GM12801 (cell line): ENCODE data around the gene GRIN2D.

Experiments used
- TF ChIP-seq, protein P1 (sequence below): IDR thresholded peaks from one replicate; pipeline ENCODE4 v1.5.1; 2011; ENCODE audit warnings: control low read depth; ENCODE audit not compliant: insufficient read length; ENCODE audit errors: extremely low read depth

Gene GRIN2D

DNA sequence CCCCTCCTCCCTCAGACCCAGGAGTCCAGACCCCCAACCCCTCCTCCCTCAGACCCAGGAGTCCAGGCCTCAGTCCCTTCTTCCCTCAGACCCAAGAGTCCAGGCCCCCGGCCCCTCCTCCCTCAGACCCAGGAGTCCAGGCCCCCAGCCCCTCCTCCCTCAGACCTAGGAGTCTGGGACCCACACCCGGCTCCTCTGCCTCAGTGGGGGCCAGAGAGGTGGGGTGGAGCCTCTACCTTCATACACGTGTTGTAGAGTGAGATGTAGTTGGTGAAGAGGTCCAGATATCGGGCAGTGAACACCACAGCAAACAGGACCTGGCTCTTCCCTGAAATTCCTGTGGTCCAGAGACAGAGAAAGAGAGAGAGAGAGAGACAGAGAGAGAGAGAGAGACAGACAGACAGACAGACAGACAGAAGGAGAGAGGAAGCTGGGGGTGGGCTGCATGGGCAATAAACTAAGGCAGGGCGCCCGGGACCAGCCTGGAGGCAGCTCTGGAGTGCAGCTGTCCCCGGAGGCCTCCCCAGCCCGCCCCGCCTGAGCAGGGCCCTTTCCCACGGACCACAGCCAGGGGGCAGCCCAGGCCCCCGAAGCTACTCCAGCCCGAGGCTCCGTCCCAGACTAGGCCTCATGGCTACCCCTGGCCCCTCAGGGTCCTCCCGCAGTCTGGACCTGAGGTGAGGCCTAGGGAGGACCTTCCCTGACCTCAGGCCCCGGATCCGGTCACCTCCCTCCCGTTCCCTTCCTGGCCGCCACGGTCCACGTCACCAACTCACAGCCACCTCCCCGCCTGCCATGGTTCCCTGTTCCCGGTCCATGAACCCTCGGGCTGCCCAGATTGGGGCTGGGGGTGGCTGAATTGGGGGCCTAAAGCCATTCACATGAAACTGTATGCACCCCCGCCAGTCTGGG is 3.0 kb upstream of the GRIN2D start:
- TF ChIP-seq, protein P1, sequence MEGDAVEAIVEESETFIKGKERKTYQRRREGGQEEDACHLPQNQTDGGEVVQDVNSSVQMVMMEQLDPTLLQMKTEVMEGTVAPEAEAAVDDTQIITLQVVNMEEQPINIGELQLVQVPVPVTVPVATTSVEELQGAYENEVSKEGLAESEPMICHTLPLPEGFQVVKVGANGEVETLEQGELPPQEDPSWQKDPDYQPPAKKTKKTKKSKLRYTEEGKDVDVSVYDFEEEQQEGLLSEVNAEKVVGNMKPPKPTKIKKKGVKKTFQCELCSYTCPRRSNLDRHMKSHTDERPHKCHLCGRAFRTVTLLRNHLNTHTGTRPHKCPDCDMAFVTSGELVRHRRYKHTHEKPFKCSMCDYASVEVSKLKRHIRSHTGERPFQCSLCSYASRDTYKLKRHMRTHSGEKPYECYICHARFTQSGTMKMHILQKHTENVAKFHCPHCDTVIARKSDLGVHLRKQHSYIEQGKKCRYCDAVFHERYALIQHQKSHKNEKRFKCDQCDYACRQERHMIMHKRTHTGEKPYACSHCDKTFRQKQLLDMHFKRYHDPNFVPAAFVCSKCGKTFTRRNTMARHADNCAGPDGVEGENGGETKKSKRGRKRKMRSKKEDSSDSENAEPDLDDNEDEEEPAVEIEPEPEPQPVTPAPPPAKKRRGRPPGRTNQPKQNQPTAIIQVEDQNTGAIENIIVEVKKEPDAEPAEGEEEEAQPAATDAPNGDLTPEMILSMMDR: no peak

DNA sequence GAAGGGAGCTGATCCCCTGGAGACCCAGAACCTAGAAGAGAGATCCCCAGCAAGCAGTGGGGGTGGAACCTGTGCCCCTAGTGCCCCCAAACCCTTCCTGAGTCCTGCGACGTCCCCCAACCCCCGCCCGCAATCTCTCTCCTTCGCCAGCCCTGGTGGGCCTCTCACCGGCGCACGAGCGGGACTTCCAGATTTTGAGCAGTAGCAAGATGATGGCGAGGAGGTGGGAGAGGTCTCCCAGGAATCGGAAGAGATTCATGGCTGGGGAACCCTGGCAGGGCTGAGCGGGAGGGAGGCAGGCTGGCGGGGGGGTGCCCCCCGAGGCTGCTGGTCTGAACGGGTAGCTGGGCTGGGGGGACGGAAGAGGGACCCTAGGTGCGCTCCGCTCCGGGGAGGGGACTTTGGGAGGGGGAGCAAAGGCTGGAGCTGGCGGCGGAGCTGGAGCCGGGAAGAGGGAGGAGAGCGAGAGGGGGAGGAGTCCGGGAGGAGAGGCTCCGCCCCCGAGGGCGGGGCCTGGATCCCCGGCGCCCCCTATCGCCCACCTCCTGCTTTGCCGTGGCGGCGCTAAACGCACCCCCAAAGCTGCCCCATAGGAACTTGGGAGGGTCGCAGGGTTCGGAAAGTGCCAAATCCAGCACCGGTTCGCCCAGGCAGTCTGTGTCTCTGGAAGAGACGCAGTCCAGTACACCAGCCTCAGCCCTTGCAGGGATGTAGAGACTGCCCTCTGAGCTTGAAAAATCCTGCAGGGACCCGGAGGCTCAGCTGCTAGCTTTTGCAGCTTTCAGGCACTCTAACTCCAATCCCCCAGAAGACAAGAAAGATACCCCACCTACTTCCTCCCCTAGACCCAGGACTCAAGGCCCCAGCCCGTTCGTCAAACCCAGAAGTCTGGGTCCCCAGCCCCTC is 2.1 kb upstream of the GRIN2D start, which contains the start of gene KDELR1:
KDELR1 (minus strand) TSS at position 452 of the 906 bp plus-strand sequence; CDS start at position 259, 193 bp downstream.
- TF ChIP-seq, protein P1: no peak

DNA sequence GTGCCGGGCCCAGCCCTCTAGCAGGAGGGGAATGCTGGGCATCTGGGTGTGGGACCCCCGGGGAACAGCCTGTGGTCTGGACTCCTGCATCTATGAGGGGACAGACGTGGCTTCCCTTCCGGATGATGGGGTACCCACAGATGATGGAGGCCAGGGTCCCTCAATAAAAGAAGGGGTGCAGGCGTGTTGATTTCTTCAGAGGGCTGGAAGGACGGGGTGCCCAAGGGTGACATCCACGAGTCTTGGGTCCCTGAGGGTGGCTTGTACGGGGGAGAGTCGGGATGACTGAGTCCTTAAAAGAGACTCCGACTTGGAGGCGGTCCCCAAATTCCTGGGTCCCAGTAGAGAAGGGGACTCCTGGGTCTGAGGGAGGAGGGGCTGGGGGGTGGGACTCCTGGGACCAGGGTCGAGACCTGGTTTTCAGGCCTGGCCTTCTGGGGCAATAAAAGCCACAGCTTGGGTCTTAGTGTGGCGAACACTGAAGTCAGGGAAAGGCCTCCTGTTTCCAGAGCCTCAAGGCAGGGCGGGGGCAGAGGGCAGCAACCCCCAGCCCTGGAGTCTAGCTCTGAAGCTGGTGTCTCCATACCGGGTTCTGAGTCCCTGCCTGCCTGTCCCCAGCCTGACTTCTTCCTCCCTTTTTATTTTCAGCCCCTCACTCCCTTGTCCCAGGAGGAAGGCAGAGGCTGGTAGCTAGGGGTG is 459 bp upstream of the GRIN2D start:
- TF ChIP-seq, protein P1: no peak

DNA sequence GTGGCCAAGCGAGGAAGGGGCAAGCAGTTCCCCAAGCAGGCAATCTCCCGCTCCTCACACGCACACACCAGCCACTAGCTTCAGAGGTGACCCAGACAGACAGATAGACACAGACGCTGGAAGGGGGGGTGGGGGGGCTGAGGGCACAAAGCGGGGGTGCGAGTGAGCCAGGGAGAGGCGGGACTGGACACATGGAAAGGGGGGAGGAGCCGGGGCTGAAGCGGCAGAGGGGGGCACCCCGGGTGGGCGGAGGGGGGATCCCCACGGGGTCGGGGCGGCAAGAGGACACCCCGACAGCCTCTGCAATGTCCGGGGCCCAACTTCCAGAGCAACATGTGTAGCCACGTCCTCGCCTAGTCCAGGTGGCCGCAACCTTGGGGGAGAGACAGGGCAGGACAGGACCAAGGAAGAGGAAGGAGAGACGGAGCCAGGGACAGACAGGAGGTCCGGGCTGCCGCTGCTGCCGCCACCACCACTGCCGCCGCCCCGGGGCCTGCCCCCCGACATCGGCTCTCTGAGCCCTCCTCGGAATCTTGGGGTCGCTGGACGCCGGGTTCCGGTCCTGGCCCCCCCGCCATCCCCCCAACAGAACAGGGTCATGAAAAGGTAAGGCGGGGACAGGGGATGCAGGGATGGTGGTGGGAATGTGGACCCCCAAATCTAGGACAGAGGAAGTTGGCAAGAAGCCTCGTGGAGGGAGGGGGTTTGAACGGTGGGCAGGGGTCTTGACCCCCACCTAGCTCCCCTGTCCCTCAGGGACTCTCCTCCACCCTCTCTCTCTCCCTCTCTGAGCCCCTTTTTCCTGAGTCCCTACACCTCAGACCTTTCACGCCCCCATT is 1.1 kb downstream of the GRIN2D start:
- TF ChIP-seq, protein P1: no peak

DNA sequence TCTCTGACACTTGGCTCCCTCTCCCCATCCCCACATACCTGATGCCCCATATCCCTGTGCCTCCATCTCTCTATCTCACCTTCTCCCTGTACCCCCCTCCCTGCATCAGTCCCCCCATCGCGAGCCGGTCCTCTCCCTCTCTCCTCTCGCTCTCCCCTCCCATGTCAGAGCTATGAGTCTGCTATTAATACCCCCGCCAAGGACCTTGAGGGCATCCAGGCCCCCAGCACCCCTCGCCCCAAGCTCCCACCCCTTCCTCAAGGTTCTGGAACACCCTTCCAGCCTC is 1.6 kb downstream of the GRIN2D start:
- TF ChIP-seq, protein P1: no peak

DNA sequence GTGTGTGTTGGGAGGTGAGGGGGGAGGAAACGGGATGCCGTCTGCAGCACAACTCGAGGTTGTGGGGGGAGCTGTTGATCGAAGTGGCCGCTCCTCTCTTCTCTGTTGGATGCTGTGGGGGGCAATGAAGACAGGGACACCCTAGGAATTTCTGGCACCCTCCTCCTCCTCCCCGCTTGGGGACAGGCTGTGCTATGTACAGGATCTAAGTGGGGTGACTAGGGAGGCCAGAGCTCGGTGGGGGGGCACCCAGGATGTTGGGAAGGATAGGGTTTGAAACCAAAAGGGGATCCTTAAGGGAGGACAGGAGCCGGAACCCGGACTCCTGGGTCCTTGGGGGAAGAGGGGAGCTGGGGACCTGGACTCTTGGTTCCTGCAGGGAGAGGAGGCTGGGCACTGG is 2.0 kb downstream of the GRIN2D start:
- TF ChIP-seq, protein P1: no peak
